Measurements from ENCODE around the gene B4GALT3.

DNA sequence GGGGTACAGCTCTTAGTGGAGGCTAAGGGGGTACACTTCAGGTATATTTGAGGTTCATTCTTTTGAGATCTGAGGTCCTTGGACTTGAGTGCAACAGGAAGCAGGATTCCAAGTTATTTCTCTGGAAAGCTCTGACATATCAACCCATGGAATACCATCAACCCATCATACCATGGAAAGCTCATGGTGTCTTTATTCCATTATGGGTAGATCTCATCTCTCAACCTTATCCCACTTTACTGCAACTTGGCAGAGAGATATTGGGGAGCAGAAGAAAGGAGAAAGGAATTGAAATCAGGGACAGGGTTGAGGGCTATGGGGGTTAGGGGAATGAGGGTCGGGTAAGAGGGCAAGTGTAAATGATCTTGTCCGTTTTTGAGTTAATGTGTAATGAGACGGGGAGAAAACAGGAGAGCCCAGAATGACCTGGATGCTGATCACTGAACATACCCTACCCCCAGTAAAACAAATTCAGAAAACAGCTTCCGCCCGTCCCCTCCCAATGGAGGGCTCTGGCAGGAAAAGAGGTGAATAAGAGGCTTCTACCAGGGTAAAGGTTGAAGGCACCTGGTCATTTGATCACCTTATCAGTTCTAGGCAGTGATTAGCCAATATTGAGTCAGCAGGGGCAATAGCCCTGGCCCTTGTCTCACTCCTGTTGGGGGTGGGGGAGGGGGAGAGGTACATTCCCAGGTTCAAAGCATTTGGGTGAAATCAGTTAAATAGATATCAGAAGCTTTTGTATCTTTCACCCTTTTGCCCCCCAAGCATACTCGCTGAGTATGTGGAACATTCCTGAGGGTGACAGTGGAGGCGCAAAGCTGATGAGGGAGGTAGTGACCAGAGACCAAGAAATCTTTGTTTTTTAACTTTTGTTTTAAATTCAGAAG, 46.7 kb upstream of the B4GALT3 start:
- no peak for TF ChIP-seq EZH2 (IDR thresholded peaks at IDR 0.05)
- no peak for TF ChIP-seq POLR2AphosphoS5 (IDR thresholded peaks at IDR 0.05; ENCODE audit: borderline replicate concordance, low read depth, low read length)
- TF ChIP-seq FOXP2 (optimal IDR thresholded peaks at IDR 0.05; ENCODE audit: control extremely low read depth, extremely low read length, insufficient read depth): no peak
